Endothelial cell of umbilical vein (primary cell): ENCODE data around the gene RAPGEF6. TPM values are rescaled to one million over a fixed set of nuclear protein-coding genes. Genes with fewer than 3 reads are reported as not detected.

Experiments
- BruUV-seq: library from RNA; stranded (reverse); fragments of 400-500 nt; replicated peaks from 2 replicates; lab custom pipeline; 2021; lab: Mats Ljungman, UMichigan
- CTCF ChIA-PET: fragments of 300-600, 350-600 bp; sonication (Branson Sonifier 250); formaldehyde crosslinking; loops from one replicate; lab custom pipeline; 2021; ENCODE audit warnings: antibody characterized with exemption, inconsistent platforms; lab: Charles Lee
- POLR2A ChIA-PET: fragments of 300-600, 350-600 bp; sonication (Branson Sonifier 250); formaldehyde crosslinking; loops from one replicate; lab custom pipeline; 2021; ENCODE audit warnings: antibody characterized with exemption, inconsistent platforms; lab: Charles Lee
- DNase-seq: peaks from one replicate; pipeline ENCODE4 v3.0.0-alpha.2; 2011; ENCODE audit warnings: low read depth, low spot score
- FAIRE-seq: peaks from 2 replicates; lab custom pipeline; 2011; peaks lifted over from hg19 to GRCh38; lab: Jason Lieb, UNC
- H2AFZ ChIP-seq: 2 replicates; pipeline ENCODE4 v1.6.0; 2012; ENCODE audit warnings: low read depth, low read length, control low read depth, inconsistent platforms
- H3K27ac ChIP-seq: 2 replicates; pipeline ENCODE4 v1.5.1; 2011; ENCODE audit warnings: low read depth, mild to moderate bottlenecking, control low read depth, low read length, moderate library complexity; ENCODE audit not compliant: insufficient read depth
- H3K27me3 ChIP-seq, 2 experiments: 2 replicates each; pipeline versions ENCODE4 v1.6.0 to v1.6.1; 2011; ENCODE audit warnings: low read length in 2 of 2, mixed read lengths in 1 of 2; ENCODE audit not compliant: control insufficient read depth in 2 of 2, insufficient read depth in 2 of 2
- H3K36me3 ChIP-seq, 2 experiments: 2 replicates in 1 of 2; 3 replicates in 1 of 2; pipeline ENCODE4 v1.5.1; 2011; ENCODE audit warnings: low read length in 2 of 2, mild to moderate bottlenecking in 1 of 2, moderate library complexity in 1 of 2; ENCODE audit not compliant: control insufficient read depth in 2 of 2, insufficient read depth in 2 of 2; ENCODE audit errors: extremely low read depth in 1 of 2
- H3K4me1 ChIP-seq: 3 replicates; pipeline ENCODE4 v1.5.1; 2011; ENCODE audit warnings: mild to moderate bottlenecking, low read length; ENCODE audit not compliant: control insufficient read depth, insufficient read depth; ENCODE audit errors: extremely low read depth
- H3K4me2 ChIP-seq: 2 replicates; pipeline ENCODE4 v1.6.1; 2011; ENCODE audit warnings: low read length, control low read depth, mixed read lengths; ENCODE audit not compliant: insufficient read depth
- H3K4me3 ChIP-seq, 3 experiments: fragments of 200-600 bp in 1 of 3; sonication (generic), shearing (Covaris generic) in 1 of 3; replicated peaks in 1 of 3; 2 replicates each; pipeline ENCODE4 v1.5.1; 2011 to 2016; ENCODE audit warnings: control low read depth in 3 of 3, low read length in 3 of 3, mild to moderate bottlenecking in 2 of 3, inconsistent platforms in 1 of 3, low read depth in 1 of 3, moderate library complexity in 1 of 3; ENCODE audit not compliant: insufficient read depth in 1 of 3
- H3K79me2 ChIP-seq: 2 replicates; pipeline ENCODE4 v1.6.0; 2012; ENCODE audit warnings: low read length, inconsistent platforms; ENCODE audit not compliant: control insufficient read depth, insufficient read depth
- H3K9ac ChIP-seq: replicated peaks from 2 replicates; pipeline ENCODE3; 2011; ENCODE audit warnings: low read length, control low read depth; ENCODE audit not compliant: insufficient read depth; ENCODE audit errors: extremely low read depth
- H3K9me1 ChIP-seq: replicated peaks from 3 replicates; pipeline ENCODE4 v1.6.0; 2011; ENCODE audit warnings: mild to moderate bottlenecking, low read length; ENCODE audit not compliant: control insufficient read depth, insufficient read depth; ENCODE audit errors: extremely low read depth
- H3K9me3 ChIP-seq: replicated peaks from 2 replicates; pipeline ENCODE4 v1.5.1; 2012; ENCODE audit warnings: low read length, inconsistent platforms; ENCODE audit not compliant: control insufficient read depth, insufficient read depth
- H4K20me1 ChIP-seq: replicated peaks from 2 replicates; pipeline ENCODE3; 2011; ENCODE audit warnings: mild to moderate bottlenecking, low read length; ENCODE audit not compliant: control insufficient read depth, insufficient read depth; ENCODE audit errors: extremely low read depth
- CTCF ChIP-seq, 2 donors: IDR thresholded peaks; 1 replicate in 1 of 2; 2 replicates in 1 of 2; pipeline ENCODE4 v1.5.1; 2011; ENCODE audit warnings: low read length in 2 of 2, mild to moderate bottlenecking in 2 of 2, moderate library complexity in 2 of 2, control low read depth in 1 of 2, inconsistent platforms in 1 of 2, low read depth in 1 of 2; ENCODE audit not compliant: insufficient read depth in 1 of 2; ENCODE audit errors: extremely low read depth in 1 of 2
- EZH2 ChIP-seq: IDR thresholded peaks from 2 replicates; pipeline ENCODE4 v1.6.1; 2012; ENCODE audit warnings: borderline replicate concordance, low read depth, mild to moderate bottlenecking, moderate library complexity, low read length, inconsistent platforms; ENCODE audit not compliant: severe bottlenecking
- FOS ChIP-seq: IDR thresholded peaks from 2 replicates; pipeline ENCODE4 v1.6.1; 2011; ENCODE audit warnings: mild to moderate bottlenecking, low read length, moderate library complexity, borderline replicate concordance; ENCODE audit not compliant: insufficient read depth
- GATA2 ChIP-seq: IDR thresholded peaks from 2 replicates; pipeline ENCODE4 v1.7.0; 2011; ENCODE audit warnings: low read depth, mild to moderate bottlenecking, moderate library complexity, mixed read lengths, low read length; ENCODE audit not compliant: insufficient read length, insufficient read depth
- JUN ChIP-seq: IDR thresholded peaks from 2 replicates; pipeline ENCODE4 v1.6.1; 2011; ENCODE audit warnings: borderline replicate concordance, low read depth; ENCODE audit not compliant: insufficient read length, insufficient read depth
- MAX ChIP-seq: IDR thresholded peaks from 2 replicates; pipeline ENCODE4 v1.6.1; 2011; ENCODE audit not compliant: insufficient read depth, insufficient read length
- MYC ChIP-seq: IDR thresholded peaks from one replicate; pipeline ENCODE4 v1.6.1; 2011; ENCODE audit warnings: mild to moderate bottlenecking, low read depth, low read length
- POLR2A ChIP-seq: IDR thresholded peaks from 2 replicates; pipeline ENCODE4 v1.6.1; 2012; ENCODE audit warnings: low read depth, mild to moderate bottlenecking, control low read depth, low read length
- POLR2AphosphoS5 ChIP-seq: IDR thresholded peaks from 2 replicates; pipeline ENCODE4 v1.6.1; 2012; ENCODE audit warnings: low read depth, mild to moderate bottlenecking, control low read depth, low read length, moderate library complexity; ENCODE audit not compliant: insufficient read depth
- dilution Hi-C: fragments of 300-500 bp; cut with MboI; formaldehyde crosslinking; loops from one replicate; pipeline ENCODE4 v1.15.0; 2019; ENCODE audit warnings: low sequenced_read_pairs; ENCODE audit not compliant: extremely low pct_ligation_motif_present
- intact Hi-C: fragments of 100-400 bp; cut with micrococcal nuclease; formaldehyde crosslinking; loops from one replicate; pipeline ENCODE4 v1.10.0; 2022
- polyA plus RNA-seq, 4 experiments: library from polyadenylated mRNA; depleted of rRNA in 3 of 4; stranded (reverse) in 3 of 4; unstranded in 1 of 4; fragments of >200 nt; gene quantifications; 2 replicates each; pipeline versions ENCODE4 v1.2.1 to v1.2.3, GENCODE V29; 2011 to 2012; ENCODE audit warnings: missing spikeins in 1 of 4
- total RNA-seq: library from RNA; stranded (reverse); gene quantifications from 2 replicates; pipeline ENCODE4 v1.2.3, GENCODE V29; 2021

The RAPGEF6 gene
- total and polyA plus RNA-seq, 2 donors (not counting 3 experiments of a cell fraction or from before 2014, with no cell fraction given), result 3.5 to 17.5 TPM

GRCh38 chr5:131570757-131571156 lies 64.3 kb downstream of the RAPGEF6 start:
- dilution Hi-C loops (no loop called here), intact Hi-C loops (no loop called here)
- CTCF ChIA-PET, result interaction anchor here (2.8 kb wide), 1 partner anchor 19 kb away, joined by 11 read pairs; no protein-coding TSS in a partner anchor
- no TSS peak for BruUV-seq
- DNase-seq (no peak), FAIRE-seq (no peak)
- Histone ChIP-seq H3K9ac (no peak overlapping the region), H3K79me2 (no peaks in the 10 kb centered on the region), H3K9me3 (no peaks in the 10 kb centered on the region), H3K27me3 (no peaks in the 10 kb centered on the region), H3K4me3 (no peak overlapping the region), H2AFZ (no peak overlapping the region), H3K9me1 (no peaks in the 10 kb centered on the region), H3K4me2 (no peak overlapping the region), H3K36me3 (no peaks in the 10 kb centered on the region), H4K20me1 (no peaks in the 10 kb centered on the region), H3K4me1 (no peaks in the 10 kb centered on the region), H3K27ac (no peak overlapping the region)
- no peak for TF ChIP-seq POLR2A
- no peak for TF ChIP-seq FOS
- no peak for TF ChIP-seq POLR2AphosphoS5
- TF ChIP-seq MAX, result no peak
- no peak for TF ChIP-seq EZH2
- TF ChIP-seq JUN, result no peak
- no peak for TF ChIP-seq GATA2
- no peak for TF ChIP-seq MYC
- TF ChIP-seq CTCF (IDR thresholded peaks at IDR 0.05; ENCODE audit: extremely low read depth in 1 of 2, insufficient read depth in 1 of 2, low read depth in 1 of 2, low read length in 2 of 2), result no peak
- POLR2A ChIA-PET, result no interaction called here
